Activated CD8-positive, alpha-beta T cell treated with anti-CD3 and anti-CD28 coated beads, Interleukin-2, amount 10 ng/mL, durations not matched to agents 7 days and 5 days (primary cell): ENCODE measurements around the gene COX7A2. TPM values are rescaled to one million over a fixed set of nuclear protein-coding genes. Genes with fewer than 3 reads are reported as not detected.
A peak's percentile ranks its signal among the peaks of the same experiment; 100 is the strongest.

Source experiments
- ATAC-seq: fragments of 150-1000 bp; cut with Tn5 transposase; one replicate; pipeline ENCODE4 v1.10.0; 2021; ENCODE audit warnings: moderate library complexity
- CTCF ChIA-PET: fragments of 350-600 bp; sonication (Branson Sonifier 250); formaldehyde crosslinking; loops from one replicate; lab custom pipeline; 2021; ENCODE audit warnings: antibody characterized with exemption; lab: Charles Lee
- POLR2A ChIA-PET: fragments of 350-600 bp; sonication (Branson Sonifier 250); formaldehyde crosslinking; loops from one replicate; lab custom pipeline; 2021; ENCODE audit warnings: antibody characterized with exemption; lab: Charles Lee
- DNase-seq: peaks from one replicate; pipeline ENCODE4 v3.0.0-alpha.2; 2020
- H3K27ac Mint-ChIP-seq: one replicate; pipeline ENCODE4 v1.8.0; 2021; ENCODE audit warnings: mild to moderate bottlenecking, mixed read lengths
- H3K27me3 Mint-ChIP-seq: one replicate; pipeline ENCODE4 v1.8.0; 2021; ENCODE audit warnings: low read depth, mixed read lengths
- H3K36me3 Mint-ChIP-seq: one replicate; pipeline ENCODE4 v1.8.0; 2021; ENCODE audit warnings: low read depth, mixed read lengths
- H3K4me1 Mint-ChIP-seq: one replicate; pipeline ENCODE4 v1.8.0; 2021; ENCODE audit warnings: low read depth, mixed read lengths
- H3K4me3 Mint-ChIP-seq: one replicate; pipeline ENCODE4 v1.8.0; 2021; ENCODE audit warnings: mild to moderate bottlenecking, mixed read lengths
- H3K9me3 Mint-ChIP-seq: one replicate; pipeline ENCODE4 v1.8.0; 2022; ENCODE audit warnings: mixed read lengths; ENCODE audit not compliant: insufficient read depth
- total RNA-seq, 2 experiments: library from RNA; stranded (reverse); gene quantifications; one replicate each; pipeline ENCODE4 v1.2.3, GENCODE V29; 2021

The COX7A2 gene
- total RNA-seq, 2 experiments from 2014 or later: 430 to 441 TPM

GRCh38 chr6:75244063-75244584 lies 523 bp upstream of the COX7A2 start:
- H3K27ac Mint-ChIP-seq: peak overlapping the region; percentile 97
- POLR2A ChIA-PET: interaction anchor here (0.7 to 1.9 kb wide), 15 partner anchors 10 to 455 kb away, joined by 3 to 50 read pairs (median 5); partner anchors contain the start of genes COL12A1, SENP6 and TMEM30A

DNA sequence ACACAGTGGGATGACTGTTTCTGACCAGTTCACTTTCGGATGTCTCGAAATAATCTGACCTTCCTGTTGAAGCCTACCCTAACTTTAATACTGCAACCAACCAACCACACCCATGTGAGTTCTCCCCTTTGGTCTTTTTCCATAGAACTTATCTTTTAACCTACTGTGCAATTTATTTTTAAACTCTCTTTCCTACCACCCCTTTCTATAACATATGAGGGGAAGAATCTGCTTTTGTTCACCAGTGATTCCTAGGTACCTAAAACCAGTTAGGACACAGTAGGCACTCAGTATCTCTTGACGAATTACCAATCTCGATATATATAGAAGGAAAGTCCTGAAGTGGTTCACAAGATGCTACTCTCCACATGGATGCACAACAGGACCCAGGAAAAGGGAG lies 7.0 kb downstream of the COX7A2 start:
- Mint-ChIP-seq H3K9me3 (no peaks in the 10 kb centered on the region), H3K36me3 (peaks cover 34% of the 10 kb centered on the region), H3K4me3 (no peak overlapping the region), H3K4me1 (peaks cover 8% of the 10 kb centered on the region), H3K27me3 (no peaks in the 10 kb centered on the region), H3K27ac (no peak overlapping the region)
- DNase-seq: no peak
- no peak for ATAC-seq
- ChIA-PET POLR2A (no interaction called here), CTCF (interaction anchor here (1.0 kb wide), 1 partner anchor 26 kb away, joined by 3 read pairs; no protein-coding TSS in a partner anchor)

More at GRCh38 chr6:75244063-75244584, 523 bp upstream of the COX7A2 start:
- H3K9me3 Mint-ChIP-seq: no peaks in the 10 kb centered on the region
- peaks cover 22% of the 10 kb centered on the region for H3K36me3 Mint-ChIP-seq
- peak overlapping the region; percentile 95 for H3K4me3 Mint-ChIP-seq
- peaks cover 21% of the 10 kb centered on the region for H3K27me3 Mint-ChIP-seq
- CTCF ChIA-PET: interaction anchor here (0.8 to 1.9 kb wide), 6 partner anchors 14 to 53 kb away, joined by 3 to 10 read pairs (median 4); no protein-coding TSS in a partner anchor
- ATAC-seq (no peak), DNase-seq (no peak)
- peaks cover 18% of the 10 kb centered on the region for H3K4me1 Mint-ChIP-seq

- Mint-ChIP-seq H3K27ac (no peak overlapping the region), H3K27me3 (no peaks in the 10 kb centered on the region), H3K36me3 (peaks cover 26% of the 10 kb centered on the region), H3K4me3 (no peak overlapping the region), H3K4me1 (no peaks in the 10 kb centered on the region), H3K9me3 (no peaks in the 10 kb centered on the region)
- ATAC-seq (no peak), DNase-seq (no peak)
- ChIA-PET CTCF (no interaction called here), POLR2A (interaction anchor here (1.7 kb wide), 1 partner anchor 8 kb away, joined by 7 read pairs; the partner anchor contains the start of gene COX7A2)
Observed at GRCh38 chr6:75235271-75235670, 8.3 kb downstream of the COX7A2 start.

DNA sequence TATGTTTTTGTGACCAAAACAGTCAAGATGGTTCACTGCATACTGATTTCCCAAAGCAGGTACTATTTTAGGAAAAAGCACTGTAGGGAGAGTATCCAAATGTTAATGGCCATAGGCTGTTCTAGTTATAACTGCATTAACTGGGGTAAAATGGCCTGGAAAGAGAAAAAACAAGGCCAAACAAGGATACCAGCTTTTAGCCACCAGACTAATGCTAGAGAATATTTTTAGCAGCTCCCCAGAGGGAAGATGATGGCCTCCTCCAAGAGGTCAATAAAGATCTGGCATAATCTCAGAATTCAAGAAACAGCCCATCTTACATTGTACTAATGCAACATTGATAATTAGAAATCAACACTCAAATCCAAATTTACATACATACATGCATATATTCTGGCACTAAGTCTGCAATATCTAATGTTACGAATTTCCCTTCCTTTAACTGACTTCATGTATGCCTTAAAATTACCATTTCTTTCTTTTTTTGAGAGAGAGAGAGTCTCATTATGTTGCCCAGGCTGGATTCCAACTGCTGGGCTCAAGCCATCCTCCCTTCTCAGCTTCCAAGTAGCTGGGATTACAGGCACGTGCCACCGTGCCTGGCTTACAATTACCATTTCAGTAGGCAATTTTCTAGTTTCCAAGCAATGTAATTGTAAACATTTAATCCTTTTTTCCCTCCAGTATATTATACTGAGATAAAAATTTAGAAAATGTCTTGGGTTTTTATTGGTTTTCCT lies 9.3 kb downstream of the COX7A2 start:
- H3K27ac Mint-ChIP-seq: no peak overlapping the region
- DNase-seq (no peak), ATAC-seq (no peak)
- H3K36me3 Mint-ChIP-seq: peaks cover 19% of the 10 kb centered on the region
- CTCF ChIA-PET: no interaction called here
- no peaks in the 10 kb centered on the region for H3K4me1 Mint-ChIP-seq
- H3K4me3 Mint-ChIP-seq: no peak overlapping the region
- no peaks in the 10 kb centered on the region for H3K9me3 Mint-ChIP-seq
- no peaks in the 10 kb centered on the region for H3K27me3 Mint-ChIP-seq
- POLR2A ChIA-PET: interaction anchor here (1.7 kb wide), 1 partner anchor 9 kb away, joined by 7 read pairs; the partner anchor contains the start of gene COX7A2

GRCh38 chr6:75233092-75233615 lies 10.4 kb downstream of the COX7A2 start:
- ChIA-PET CTCF (no interaction called here), POLR2A (no interaction called here)
- ATAC-seq (no peak), DNase-seq (no peak)
- H3K4me1 Mint-ChIP-seq: no peaks in the 10 kb centered on the region
- no peaks in the 10 kb centered on the region for H3K27me3 Mint-ChIP-seq
- peaks cover 13% of the 10 kb centered on the region for H3K36me3 Mint-ChIP-seq
- H3K4me3 Mint-ChIP-seq: no peak overlapping the region
- H3K9me3 Mint-ChIP-seq: no peaks in the 10 kb centered on the region
- no peak overlapping the region for H3K27ac Mint-ChIP-seq

DNA sequence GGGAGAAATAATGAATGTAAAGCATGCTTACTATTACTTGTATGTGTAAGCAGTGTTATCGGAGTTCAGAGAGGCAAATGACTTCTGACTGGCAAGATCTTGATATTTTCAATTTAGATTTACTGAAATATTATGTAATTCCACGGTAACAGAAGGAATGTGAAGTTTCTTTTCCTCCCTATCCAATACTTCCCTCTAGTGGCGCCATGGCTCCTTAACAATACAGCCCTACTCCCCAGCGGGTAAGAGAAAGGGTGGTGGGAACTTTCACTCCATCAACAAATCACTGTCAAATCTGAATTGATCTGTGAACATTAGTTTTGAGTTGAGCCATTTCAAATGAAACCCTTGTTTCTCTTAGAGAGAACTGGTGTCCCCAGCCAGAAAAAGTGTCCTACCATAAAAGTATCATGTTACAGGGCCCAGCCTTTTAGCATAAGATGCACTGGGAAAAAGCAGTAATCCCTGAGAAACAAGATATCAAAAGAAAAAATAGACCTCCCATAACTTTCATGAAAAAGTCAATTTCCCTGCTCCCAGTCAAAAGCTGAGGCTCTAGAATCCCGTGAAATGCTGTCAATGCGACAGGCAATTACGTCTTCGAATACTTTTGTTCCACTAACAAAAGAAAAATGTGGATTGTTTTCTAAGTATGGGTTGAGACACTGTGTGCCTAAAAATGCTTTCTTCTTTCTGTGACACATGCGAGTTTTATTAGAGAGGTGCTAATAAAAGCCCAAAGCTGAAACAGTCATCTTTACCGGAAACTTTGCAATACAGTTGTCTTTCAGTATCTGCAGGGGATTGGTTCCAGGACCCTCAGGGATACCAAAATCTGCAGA lies 12.9 kb downstream of the COX7A2 start:
- DNase-seq: no peak
- POLR2A ChIA-PET: interaction anchor here (0.6 kb wide), 1 partner anchor 12 kb away, joined by 3 read pairs; no protein-coding TSS in a partner anchor

GRCh38 chr6:75224303-75224926 lies 19.2 kb downstream of the COX7A2 start:
- CTCF ChIA-PET: interaction anchor here (1.0 to 1.6 kb wide), 3 partner anchors 13 to 15 kb away, joined by 3 to 6 read pairs (median 4); no protein-coding TSS in a partner anchor
- H3K9me3 Mint-ChIP-seq: no peaks in the 10 kb centered on the region

More for the DNA sequence above, 12.9 kb downstream of the COX7A2 start:
- Mint-ChIP-seq H3K27ac (no peak overlapping the region), H3K4me3 (no peak overlapping the region), H3K9me3 (no peaks in the 10 kb centered on the region), H3K4me1 (no peaks in the 10 kb centered on the region), H3K36me3 (no peaks in the 10 kb centered on the region), H3K27me3 (peaks cover 3% of the 10 kb centered on the region)
- CTCF ChIA-PET: no interaction called here
- ATAC-seq: no peak

DNA sequence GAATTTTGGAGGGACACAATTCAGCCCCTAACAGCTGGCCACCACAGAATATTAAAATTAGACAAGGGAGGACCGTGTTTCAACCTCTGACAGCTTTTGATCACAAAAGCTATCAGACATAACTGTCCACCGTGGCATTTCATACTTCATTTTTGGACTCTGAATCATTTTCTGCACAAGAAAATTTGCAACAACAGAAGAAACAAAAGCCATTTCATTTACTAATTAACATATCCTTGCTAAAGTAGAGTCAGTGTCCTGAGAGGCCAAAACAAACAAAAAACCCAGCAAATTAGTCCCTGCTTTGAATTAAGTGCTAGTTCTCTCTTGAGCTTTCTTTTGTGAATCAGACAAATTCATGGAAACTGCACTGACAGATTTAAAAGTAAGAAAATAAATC lies 20.2 kb downstream of the COX7A2 start:
- Mint-ChIP-seq H3K27me3 (peaks cover 18% of the 10 kb centered on the region), H3K4me1 (no peaks in the 10 kb centered on the region), H3K36me3 (no peaks in the 10 kb centered on the region), H3K9me3 (no peaks in the 10 kb centered on the region), H3K27ac (no peak overlapping the region), H3K4me3 (no peak overlapping the region)
- DNase-seq: no peak
- POLR2A ChIA-PET: no interaction called here
- CTCF ChIA-PET: interaction anchor here (1.6 kb wide), 1 partner anchor 15 kb away, joined by 6 read pairs; no protein-coding TSS in a partner anchor
- no peak for ATAC-seq

More at GRCh38 chr6:75224303-75224926, 19.2 kb downstream of the COX7A2 start:
- Mint-ChIP-seq H3K27ac (no peak overlapping the region), H3K4me1 (no peaks in the 10 kb centered on the region), H3K4me3 (no peak overlapping the region), H3K27me3 (peaks cover 16% of the 10 kb centered on the region), H3K36me3 (no peaks in the 10 kb centered on the region)
- ATAC-seq: no peak
- DNase-seq: no peak
- POLR2A ChIA-PET: no interaction called here

GRCh38 chr6:75222261-75222660 lies 21.3 kb downstream of the COX7A2 start:
- DNase-seq: no peak
- H3K27me3 Mint-ChIP-seq: peaks cover 24% of the 10 kb centered on the region
- CTCF ChIA-PET: no interaction called here
- no peaks in the 10 kb centered on the region for H3K9me3 Mint-ChIP-seq
- POLR2A ChIA-PET: no interaction called here
- no peaks in the 10 kb centered on the region for H3K36me3 Mint-ChIP-seq
- no peak overlapping the region for H3K4me3 Mint-ChIP-seq
- H3K4me1 Mint-ChIP-seq: no peaks in the 10 kb centered on the region
- H3K27ac Mint-ChIP-seq: no peak overlapping the region
- no peak for ATAC-seq

- DNase-seq: no peak
- Mint-ChIP-seq H3K9me3 (no peaks in the 10 kb centered on the region), H3K27me3 (peaks cover 27% of the 10 kb centered on the region), H3K36me3 (no peaks in the 10 kb centered on the region), H3K27ac (no peak overlapping the region), H3K4me1 (no peaks in the 10 kb centered on the region), H3K4me3 (no peak overlapping the region)
- no peak for ATAC-seq
- ChIA-PET CTCF (interaction anchor here (1.5 to 2.6 kb wide), 2 partner anchors 9 to 12 kb away, joined by 8 to 20 read pairs; no protein-coding TSS in a partner anchor), POLR2A (interaction anchor here (0.7 kb wide), 1 partner anchor 22 kb away, joined by 3 read pairs; the partner anchor contains the start of gene COX7A2)
Observed at GRCh38 chr6:75221116-75221515, 22.5 kb downstream of the COX7A2 start.

- no peak overlapping the region for H3K4me3 Mint-ChIP-seq
Observed at GRCh38 chr6:75220357-75220756, 23.2 kb downstream of the COX7A2 start.

More at GRCh38 chr6:75220357-75220756, 23.2 kb downstream of the COX7A2 start:
- DNase-seq (no peak), ATAC-seq (no peak)
- H3K27me3 Mint-ChIP-seq: peaks cover 32% of the 10 kb centered on the region
- no peak overlapping the region for H3K27ac Mint-ChIP-seq
- H3K36me3 Mint-ChIP-seq: no peaks in the 10 kb centered on the region
- no peaks in the 10 kb centered on the region for H3K4me1 Mint-ChIP-seq
- H3K9me3 Mint-ChIP-seq: no peaks in the 10 kb centered on the region
- ChIA-PET CTCF (interaction anchor here (1.5 to 2.6 kb wide), 2 partner anchors 9 to 11 kb away, joined by 8 to 20 read pairs; no protein-coding TSS in a partner anchor), POLR2A (no interaction called here)
